ENCODE data around the gene RELL2. TPM values are rescaled to one million over a fixed set of nuclear protein-coding genes. Genes with fewer than 3 reads are reported as not detected.

RELL2 gene
- total RNA-seq, 4 donors from 2014 or later: 0.16 to 1.1 TPM; not detected in 2

DNA sequence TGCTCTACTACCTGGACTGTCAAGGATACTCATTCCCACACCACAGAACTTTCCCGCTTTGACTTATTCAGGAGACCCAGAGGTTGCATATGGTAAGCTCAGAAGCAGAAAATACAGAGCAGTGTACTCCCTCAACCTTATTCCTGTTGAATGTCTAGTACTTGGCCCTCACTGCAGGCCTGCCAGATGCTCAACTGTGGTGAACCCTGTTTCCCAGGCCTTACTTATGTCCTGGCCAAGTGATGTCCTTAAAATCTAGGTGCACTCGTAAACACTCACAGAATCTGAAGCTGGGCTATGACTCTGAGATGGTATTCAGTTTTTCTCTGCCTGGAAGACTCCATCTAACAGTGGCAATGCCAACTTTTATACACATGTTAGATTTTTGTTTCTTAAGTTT, 39.0 kb upstream of the RELL2 start:
- H3K4me1 ChIP-seq: peaks cover 78 to 80% of the 10 kb centered on the region in 2 donors
- H3K27ac ChIP-seq: peak overlapping the region; percentile 89 to 94 (median 91)
- no peaks in the 10 kb centered on the region for H3K9me3 ChIP-seq
- H3K36me3 ChIP-seq: peaks cover 0 to 16% of the 10 kb centered on the region in 2 donors
- no peak for TF ChIP-seq POLR2A (IDR thresholded peaks at IDR 0.05)
- TF ChIP-seq, protein P1, sequence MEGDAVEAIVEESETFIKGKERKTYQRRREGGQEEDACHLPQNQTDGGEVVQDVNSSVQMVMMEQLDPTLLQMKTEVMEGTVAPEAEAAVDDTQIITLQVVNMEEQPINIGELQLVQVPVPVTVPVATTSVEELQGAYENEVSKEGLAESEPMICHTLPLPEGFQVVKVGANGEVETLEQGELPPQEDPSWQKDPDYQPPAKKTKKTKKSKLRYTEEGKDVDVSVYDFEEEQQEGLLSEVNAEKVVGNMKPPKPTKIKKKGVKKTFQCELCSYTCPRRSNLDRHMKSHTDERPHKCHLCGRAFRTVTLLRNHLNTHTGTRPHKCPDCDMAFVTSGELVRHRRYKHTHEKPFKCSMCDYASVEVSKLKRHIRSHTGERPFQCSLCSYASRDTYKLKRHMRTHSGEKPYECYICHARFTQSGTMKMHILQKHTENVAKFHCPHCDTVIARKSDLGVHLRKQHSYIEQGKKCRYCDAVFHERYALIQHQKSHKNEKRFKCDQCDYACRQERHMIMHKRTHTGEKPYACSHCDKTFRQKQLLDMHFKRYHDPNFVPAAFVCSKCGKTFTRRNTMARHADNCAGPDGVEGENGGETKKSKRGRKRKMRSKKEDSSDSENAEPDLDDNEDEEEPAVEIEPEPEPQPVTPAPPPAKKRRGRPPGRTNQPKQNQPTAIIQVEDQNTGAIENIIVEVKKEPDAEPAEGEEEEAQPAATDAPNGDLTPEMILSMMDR (IDR thresholded peaks at IDR 0.05 in 4 of 5, conservative IDR thresholded peaks at IDR 0.05 in 1 of 5): no peak
- H3K27me3 ChIP-seq: no peaks in the 10 kb centered on the region
- intact Hi-C loops (cut with DNase I; ENCODE audit: low total_unique reads) (no loop called here), in situ Hi-C loops (cut with MboI; ENCODE audit: low sequenced_read_pairs in 4 of 4) (no loop called here)
- DNase-seq (peak in 1 of 2 donors; percentile 24), ATAC-seq (peak; percentile 35 to 55)
- H3K4me3 ChIP-seq: no peak overlapping the region

DNA sequence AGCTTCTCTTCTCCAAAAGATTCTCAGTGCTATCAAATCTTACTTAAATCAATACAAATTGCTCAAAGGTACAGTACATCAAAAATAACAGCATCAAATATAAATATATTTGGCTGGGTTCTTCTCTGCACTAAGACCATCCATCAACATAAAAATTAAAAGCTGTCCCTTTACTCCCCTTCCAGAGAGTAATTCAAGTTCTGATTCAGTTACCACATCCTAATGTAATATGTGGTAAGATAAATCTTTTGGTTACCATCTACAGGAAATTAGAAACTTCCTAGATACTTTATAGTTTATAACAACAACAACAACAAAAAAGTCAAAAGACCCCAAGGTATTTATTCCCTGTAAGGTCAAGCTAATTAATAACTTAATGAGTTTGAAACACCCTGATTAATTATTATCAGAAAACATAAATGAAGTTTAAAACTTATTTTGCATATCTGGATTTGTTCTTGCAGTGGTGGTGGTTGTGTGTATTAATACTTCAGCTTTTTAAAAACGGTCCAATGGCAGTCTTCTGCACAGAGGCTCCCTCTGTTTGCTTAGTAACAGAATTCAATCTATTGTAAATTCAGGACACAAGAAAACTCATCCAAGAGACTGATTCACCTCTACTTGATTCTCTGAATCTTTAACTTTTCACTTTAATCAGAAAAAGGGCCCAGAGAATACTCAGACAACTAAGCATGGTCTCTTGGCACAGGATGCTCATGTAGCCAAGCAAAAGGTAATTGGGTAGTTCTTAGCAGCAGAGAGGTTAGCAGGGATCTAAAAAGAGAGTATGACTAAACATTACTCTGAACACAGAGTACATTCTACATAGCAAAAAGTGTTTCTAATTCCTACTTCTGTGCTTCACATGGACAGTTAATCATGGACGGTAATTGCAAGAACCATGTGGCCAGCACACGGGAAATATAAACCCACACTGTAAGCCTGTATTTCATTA, 38.1 kb upstream of the RELL2 start:
- intact Hi-C loops (cut with DNase I; ENCODE audit: low total_unique reads) (loop anchor here (1.0 kb wide), 1 partner anchor 18 kb away; no protein-coding TSS in a partner anchor), in situ Hi-C loops (cut with MboI; ENCODE audit: low sequenced_read_pairs in 4 of 4) (no loop called here)
- peak overlapping the region in 2 of 4 donors; percentile 0 to 16 for H3K4me3 ChIP-seq
- peaks cover 0 to 10% of the 10 kb centered on the region in 2 donors for H3K36me3 ChIP-seq
- no peaks in the 10 kb centered on the region for H3K9me3 ChIP-seq
- H3K27me3 ChIP-seq: no peaks in the 10 kb centered on the region
- H3K4me1 ChIP-seq: peaks cover 78 to 83% of the 10 kb centered on the region in 2 donors
- no peak for DNase-seq
- H3K27ac ChIP-seq: peak overlapping the region; percentile 89 to 94 (median 91)
- TF ChIP-seq, protein P1 (IDR thresholded peaks at IDR 0.05 in 4 of 5, conservative IDR thresholded peaks at IDR 0.05 in 1 of 5): no peak
- no peak for TF ChIP-seq POLR2A (IDR thresholded peaks at IDR 0.05)
- peak; percentile 97 for ATAC-seq

DNA sequence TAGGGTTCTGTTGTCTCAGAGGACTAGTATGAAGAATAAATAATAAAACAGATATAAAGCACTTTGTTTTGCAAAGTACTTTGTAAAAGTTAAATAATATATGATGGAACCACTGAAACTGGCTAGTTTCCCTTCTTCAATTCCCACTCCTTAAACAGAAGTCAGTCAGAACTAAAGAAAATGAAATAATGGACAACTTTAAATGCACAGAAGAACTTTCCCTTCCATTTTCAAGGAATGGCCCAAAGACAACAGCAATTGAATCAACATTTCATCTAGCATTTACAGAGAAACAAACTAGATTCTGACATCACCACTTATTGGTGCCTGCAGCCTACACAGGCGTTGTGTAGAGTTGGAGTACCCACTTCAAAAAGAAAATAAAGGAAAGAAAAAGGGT, 34.2 kb upstream of the RELL2 start:
- peaks cover 93 to 95% of the 10 kb centered on the region in 2 donors for H3K4me1 ChIP-seq
- in situ Hi-C loops (cut with MboI; ENCODE audit: low sequenced_read_pairs in 4 of 4): no loop called here
- intact Hi-C loops (cut with DNase I; ENCODE audit: low total_unique reads): no loop called here

DNA sequence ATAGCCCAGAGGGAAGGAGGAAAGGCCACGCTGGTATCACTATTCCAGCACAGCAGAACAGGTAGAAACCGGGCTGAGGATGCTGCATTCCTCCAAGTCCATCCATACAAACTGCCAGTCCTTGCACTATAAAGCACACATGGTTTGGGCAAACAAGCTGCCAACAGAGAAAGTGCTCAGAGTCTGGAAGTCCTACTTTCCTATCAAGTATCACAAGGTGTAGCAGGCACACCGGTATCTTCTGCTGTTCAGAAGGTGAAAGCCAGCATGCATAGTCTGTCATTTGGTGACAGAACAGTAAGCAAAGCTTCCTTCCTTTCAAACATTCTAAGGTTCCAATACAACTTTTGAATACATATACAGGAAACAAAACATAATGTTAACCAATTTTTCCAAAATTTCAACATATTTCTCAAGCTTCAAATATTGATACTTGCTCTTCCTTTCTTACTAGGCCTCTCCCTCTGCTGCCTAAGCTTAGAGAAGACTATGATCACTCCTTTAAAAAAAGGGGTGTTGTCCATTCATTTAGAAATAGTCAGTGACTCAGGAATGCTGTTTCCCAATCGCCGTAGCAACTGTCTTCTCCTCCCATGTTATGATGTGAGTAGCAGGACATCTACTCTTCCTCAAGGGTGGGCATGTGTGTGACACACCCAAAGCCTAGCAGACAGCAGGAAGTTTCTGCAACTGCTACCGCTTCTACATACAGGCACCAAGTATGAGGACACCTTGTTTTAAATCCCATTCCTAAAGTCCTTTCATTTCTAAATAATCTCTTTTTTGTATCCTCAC, 32.7 kb upstream of the RELL2 start:
- peak; percentile 84 to 91 for DNase-seq
- Histone ChIP-seq H3K27ac (peak overlapping the region; percentile 89 to 94 (median 91)), H3K4me1 (peaks cover 95 to 97% of the 10 kb centered on the region in 2 donors), H3K4me3 (no peak overlapping the region), H3K27me3 (no peaks in the 10 kb centered on the region), H3K9me3 (no peaks in the 10 kb centered on the region), H3K36me3 (no peaks in the 10 kb centered on the region)
- ATAC-seq: peak; percentile 97
- in situ Hi-C loops (cut with MboI; ENCODE audit: low sequenced_read_pairs in 4 of 4): no loop called here
- intact Hi-C loops (cut with DNase I; ENCODE audit: low total_unique reads): loop anchor here (1.0 kb wide), 1 partner anchor 14 kb away; the partner anchor contains the start of gene DIAPH1
- TF ChIP-seq POLR2A (IDR thresholded peaks at IDR 0.05): peak in 1 of 2 donors; percentile 7
- TF ChIP-seq, protein P1 (IDR thresholded peaks at IDR 0.05 in 4 of 5, conservative IDR thresholded peaks at IDR 0.05 in 1 of 5): no peak

More for the DNA sequence above, 34.2 kb upstream of the RELL2 start:
- Histone ChIP-seq H3K27me3 (no peaks in the 10 kb centered on the region), H3K36me3 (no peaks in the 10 kb centered on the region), H3K27ac (peak overlapping the region; percentile 89 to 94 (median 91)), H3K4me3 (no peak overlapping the region), H3K9me3 (no peaks in the 10 kb centered on the region)
- TF ChIP-seq, protein P1 (IDR thresholded peaks at IDR 0.05 in 4 of 5, conservative IDR thresholded peaks at IDR 0.05 in 1 of 5): no peak
- TF ChIP-seq POLR2A (IDR thresholded peaks at IDR 0.05): no peak
- ATAC-seq: no peak
- no peak for DNase-seq
